Natural killer cell (primary cell): ENCODE results near the gene CBFA2T3. TPM values are rescaled to one million over a fixed set of nuclear protein-coding genes. Genes with fewer than 3 reads are reported as not detected.
A peak's percentile ranks its signal among the peaks of the same experiment; 100 is the strongest.

ENCODE experiments used
- ATAC-seq, 3 donors: fragments of 150-1000 bp in 2 of 3; fragments of 200-7000 bp in 1 of 3; cut with Tn5 transposase; 1 replicate in 1 of 3; 2 replicates in 2 of 3; pipeline ENCODE4 v1.10.0; 2021; ENCODE audit warnings: mild to moderate bottlenecking in 2 of 3, moderate library complexity in 2 of 3
- DNase-seq, 2 donors: peaks; one replicate each; pipeline versions ENCODE4 v3.0.0 to v3.0.0-alpha.2; 2013 to 2021; ENCODE audit warnings: mixed read lengths in 1 of 2
- H3K27ac ChIP-seq: one replicate; pipeline ENCODE4 v1.5.1; 2013; ENCODE audit warnings: mild to moderate bottlenecking, low read length
- H3K27me3 ChIP-seq: one replicate; pipeline ENCODE4 v1.6.1; 2013; ENCODE audit warnings: low read length; ENCODE audit not compliant: control insufficient read depth, insufficient read depth
- H3K36me3 ChIP-seq: one replicate; pipeline ENCODE4 v1.6.1; 2013; ENCODE audit warnings: low read length; ENCODE audit not compliant: control insufficient read depth, insufficient read depth
- H3K4me1 ChIP-seq: one replicate; pipeline ENCODE4 v1.6.1; 2013; ENCODE audit warnings: low read length; ENCODE audit not compliant: control insufficient read depth, insufficient read depth
- H3K4me3 ChIP-seq: one replicate; pipeline ENCODE4 v1.5.1; 2013; ENCODE audit warnings: low read length
- H3K9me3 ChIP-seq: one replicate; pipeline ENCODE4 v1.6.1; 2013; ENCODE audit warnings: low read length; ENCODE audit not compliant: control insufficient read depth, insufficient read depth
- H3K27ac Mint-ChIP-seq, 2 donors: one replicate each; pipeline ENCODE4 v1.8.0; 2022; ENCODE audit warnings: mild to moderate bottlenecking in 2 of 2, mixed read lengths in 2 of 2, moderate library complexity in 1 of 2
- H3K27me3 Mint-ChIP-seq, 2 donors: one replicate each; pipeline ENCODE4 v1.8.0; 2022; ENCODE audit warnings: low read depth in 2 of 2, mixed read lengths in 2 of 2
- H3K36me3 Mint-ChIP-seq: one replicate; pipeline ENCODE4 v1.8.0; 2022; ENCODE audit warnings: mixed read lengths
- H3K4me1 Mint-ChIP-seq, 2 donors: one replicate each; pipeline ENCODE4 v1.8.0; 2022; ENCODE audit warnings: mixed read lengths in 2 of 2
- H3K4me3 Mint-ChIP-seq: one replicate; pipeline ENCODE4 v1.8.0; 2022; ENCODE audit warnings: mild to moderate bottlenecking, moderate library complexity, mixed read lengths
- H3K9me3 Mint-ChIP-seq, 2 donors: one replicate each; pipeline ENCODE4 v1.8.0; 2022; ENCODE audit warnings: mixed read lengths in 2 of 2
- CTCF ChIP-seq: fragments of 200-600 bp; IDR thresholded peaks from one replicate; pipeline ENCODE4 v1.8.0; 2022; ENCODE audit warnings: antibody characterized with exemption
- WGBS: methylation state at CpG from one replicate; pipeline ENCODE4 v1.1.7; 2013; ENCODE audit warnings: missing lambda C conversion rate; ENCODE audit not compliant: insufficient coverage; 5-methylcytosine and 5-hydroxymethylcytosine counted together
- intact Hi-C: fragments of 100-400 bp; cut with micrococcal nuclease; formaldehyde crosslinking; loops from one replicate; pipeline ENCODE4 v1.14.2; 2022
- total RNA-seq, 4 donors: library from RNA; stranded (reverse); fragments of 120-200 nt in 1 of 4; gene quantifications; one replicate each; pipeline versions ENCODE4 v1.2.3 to v1.2.4, GENCODE V29; 2013 to 2022

The CBFA2T3 gene
- total RNA-seq, 3 donors from 2014 or later (not counting 1 experiment from before 2014, with no cell fraction given): 2.5 to 7.8 (median 4.2) TPM

- ATAC-seq (peak in 1 of 3 donors; percentile 42), DNase-seq (peak in 1 of 2 donors; percentile 35)
- Histone ChIP-seq H3K27ac (no peak overlapping the region), H3K4me1 (peaks cover 24% of the 10 kb centered on the region), H3K9me3 (no peaks in the 10 kb centered on the region), H3K27me3 (no peaks in the 10 kb centered on the region), H3K4me3 (no peak overlapping the region), H3K36me3 (no peaks in the 10 kb centered on the region)
- H3K27ac Mint-ChIP-seq: no peak overlapping the region
- H3K27me3 Mint-ChIP-seq: no peaks in the 10 kb centered on the region
- H3K36me3 Mint-ChIP-seq: no peaks in the 10 kb centered on the region
- H3K4me3 Mint-ChIP-seq: no peak overlapping the region
- TF ChIP-seq CTCF: no peak
- no peaks in the 10 kb centered on the region for H3K9me3 Mint-ChIP-seq
- WGBS: 61% methylated on average over 30 of the region's 30 CpGs
- H3K4me1 Mint-ChIP-seq: no peaks in the 10 kb centered on the region
- intact Hi-C loops: no loop called here
These were observed 52.0 kb downstream of the CBFA2T3 start for GRCh38 chr16:88924834-88925539.

- H3K9me3 ChIP-seq: no peaks in the 10 kb centered on the region
- H3K27me3 ChIP-seq: no peaks in the 10 kb centered on the region
- Mint-ChIP-seq H3K4me1 (no peaks in the 10 kb centered on the region), H3K27me3 (no peaks in the 10 kb centered on the region), H3K9me3 (no peaks in the 10 kb centered on the region), H3K4me3 (no peak overlapping the region), H3K27ac (no peak overlapping the region), H3K36me3 (no peaks in the 10 kb centered on the region)
- 85% methylated on average over 37 of the region's 37 CpGs for WGBS
- DNase-seq (no peak), ATAC-seq (no peak)
- peaks cover 24% of the 10 kb centered on the region for H3K4me1 ChIP-seq
- no peak overlapping the region for H3K27ac ChIP-seq
- no peak for TF ChIP-seq CTCF
- no peaks in the 10 kb centered on the region for H3K36me3 ChIP-seq
- intact Hi-C loops: no loop called here
- no peak overlapping the region for H3K4me3 ChIP-seq
These were observed 52.8 kb downstream of the CBFA2T3 start for GRCh38 chr16:88923926-88924833.

GRCh38 chr16:88923450-88923849, 53.6 kb downstream of the CBFA2T3 start:
- Histone ChIP-seq H3K4me3 (no peak overlapping the region), H3K27ac (no peak overlapping the region), H3K4me1 (peaks cover 24% of the 10 kb centered on the region), H3K27me3 (no peaks in the 10 kb centered on the region), H3K36me3 (no peaks in the 10 kb centered on the region), H3K9me3 (no peaks in the 10 kb centered on the region)
- WGBS: 85% methylated on average over 17 of the region's 17 CpGs
- Mint-ChIP-seq H3K36me3 (no peaks in the 10 kb centered on the region), H3K4me1 (no peaks in the 10 kb centered on the region), H3K27ac (no peak overlapping the region), H3K27me3 (no peaks in the 10 kb centered on the region), H3K4me3 (no peak overlapping the region), H3K9me3 (no peaks in the 10 kb centered on the region)
- ATAC-seq: no peak
- intact Hi-C loops: no loop called here
- no peak for DNase-seq
- TF ChIP-seq CTCF: no peak
